H9 (cell line): Measurements from ENCODE around the gene OR6Q1. TPM values are rescaled to one million over a fixed set of nuclear protein-coding genes. Genes with fewer than 3 reads are reported as not detected.

Experiments used
- DNase-seq: peaks from one replicate; pipeline ENCODE4 v3.0.0-alpha.2; 2017
- H2AFZ ChIP-seq: one replicate; pipeline ENCODE4 v1.6.1; 2013; ENCODE audit warnings: mild to moderate bottlenecking, low read length, control low read depth, moderate library complexity
- H2AK5ac ChIP-seq: 2 replicates; pipeline ENCODE4 v1.6.1; 2013; ENCODE audit warnings: low read length, control low read depth, mixed read lengths; ENCODE audit not compliant: insufficient read length
- H2BK120ac ChIP-seq: one replicate; pipeline ENCODE4 v1.6.1; 2013; ENCODE audit warnings: low read depth, mild to moderate bottlenecking, low read length, control low read depth, inconsistent platforms; ENCODE audit not compliant: poor library complexity, severe bottlenecking
- H2BK12ac ChIP-seq: 2 replicates; pipeline ENCODE4 v1.6.1; 2013; ENCODE audit warnings: low read length, control low read depth, mixed read lengths, low read depth; ENCODE audit not compliant: insufficient read length
- H2BK15ac ChIP-seq: 2 replicates; pipeline ENCODE4 v1.6.1; 2013; ENCODE audit warnings: low read depth, low read length, control low read depth
- H2BK20ac ChIP-seq: one replicate; pipeline ENCODE4 v1.6.1; 2013; ENCODE audit warnings: low read depth, mild to moderate bottlenecking, low read length, control low read depth, inconsistent platforms; ENCODE audit not compliant: poor library complexity, severe bottlenecking
- H2BK5ac ChIP-seq: 2 replicates; pipeline ENCODE4 v1.6.1; 2013; ENCODE audit warnings: low read length, control low read depth, mixed read lengths; ENCODE audit not compliant: insufficient read length
- H3K14ac ChIP-seq: 2 replicates; pipeline ENCODE4 v1.6.1; 2013; ENCODE audit warnings: low read length, control low read depth; ENCODE audit not compliant: insufficient read depth
- H3K18ac ChIP-seq: 2 replicates; pipeline ENCODE4 v1.6.1; 2013; ENCODE audit warnings: low read depth, mild to moderate bottlenecking, mixed read lengths, low read length, control low read depth; ENCODE audit not compliant: insufficient read length
- H3K23ac ChIP-seq: 2 replicates; pipeline ENCODE4 v1.6.1; 2013; ENCODE audit warnings: low read length, control low read depth, mixed read lengths, low read depth; ENCODE audit not compliant: insufficient read length
- H3K23me2 ChIP-seq: 2 replicates; pipeline ENCODE4 v1.6.1; 2013; ENCODE audit warnings: low read depth, mild to moderate bottlenecking, mixed read lengths, low read length, control low read depth; ENCODE audit not compliant: insufficient read length, poor library complexity, severe bottlenecking
- H3K27ac ChIP-seq: 2 replicates; pipeline ENCODE4 v1.5.1; 2013; ENCODE audit warnings: low read length, control low read depth, mixed read lengths, low read depth; ENCODE audit not compliant: insufficient read length
- H3K27me3 ChIP-seq: 2 replicates; pipeline ENCODE4 v1.6.1; 2013; ENCODE audit warnings: low read length, control low read depth, inconsistent platforms; ENCODE audit not compliant: insufficient read depth
- H3K4ac ChIP-seq: 2 replicates; pipeline ENCODE4 v1.6.1; 2013; ENCODE audit warnings: low read depth, mild to moderate bottlenecking, control low read depth, inconsistent platforms, low read length, moderate library complexity
- H3K4me1 ChIP-seq: 2 replicates; pipeline ENCODE4 v1.6.1; 2013; ENCODE audit warnings: low read length, control low read depth, inconsistent platforms; ENCODE audit not compliant: insufficient read depth
- H3K4me2 ChIP-seq: 2 replicates; pipeline ENCODE4 v1.6.1; 2013; ENCODE audit warnings: low read length, control low read depth, mixed read lengths; ENCODE audit not compliant: insufficient read length, insufficient read depth
- H3K56ac ChIP-seq: 2 replicates; pipeline ENCODE4 v1.6.1; 2013; ENCODE audit warnings: low read depth, mild to moderate bottlenecking, mixed read lengths, low read length, control low read depth; ENCODE audit not compliant: insufficient read length
- H3K79me1 ChIP-seq: 2 replicates; pipeline ENCODE4 v1.6.1; 2013; ENCODE audit warnings: low read depth, mild to moderate bottlenecking, moderate library complexity, low read length, control low read depth, inconsistent platforms; ENCODE audit not compliant: insufficient read depth, poor library complexity, severe bottlenecking
- H3K79me2 ChIP-seq: 2 replicates; pipeline ENCODE4 v1.6.1; 2013; ENCODE audit warnings: low read length, control low read depth, inconsistent platforms; ENCODE audit not compliant: insufficient read depth
- H3K9ac ChIP-seq: 2 replicates; pipeline ENCODE4 v1.6.1; 2013; ENCODE audit warnings: low read length, control low read depth, mixed read lengths; ENCODE audit not compliant: insufficient read length; ENCODE audit errors: extremely low read depth
- H3K9me3 ChIP-seq: one replicate; pipeline ENCODE4 v1.6.1; 2013; ENCODE audit warnings: low read depth, low read length, inconsistent platforms; ENCODE audit not compliant: control insufficient read depth
- H3T11ph ChIP-seq: one replicate; pipeline ENCODE4 v1.6.1; 2013; ENCODE audit warnings: mild to moderate bottlenecking, low read length, control low read depth, inconsistent platforms
- H4K20me1 ChIP-seq: one replicate; pipeline ENCODE4 v1.6.1; 2013; ENCODE audit not compliant: control insufficient read depth, insufficient read length, insufficient read depth
- H4K5ac ChIP-seq: 2 replicates; pipeline ENCODE4 v1.6.1; 2013; ENCODE audit warnings: low read depth, mild to moderate bottlenecking, mixed read lengths, low read length, control low read depth; ENCODE audit not compliant: insufficient read length
- H4K8ac ChIP-seq: replicated peaks from 2 replicates; pipeline ENCODE4 v1.6.1; 2013; ENCODE audit warnings: low read length, control low read depth, mixed read lengths, low read depth; ENCODE audit not compliant: insufficient read length
- H4K91ac ChIP-seq: 2 replicates; pipeline ENCODE4 v1.6.1; 2013; ENCODE audit warnings: low read depth, mild to moderate bottlenecking, moderate library complexity, mixed read lengths, low read length, control low read depth; ENCODE audit not compliant: insufficient read length
- H3K27ac Mint-ChIP-seq, 3 experiments: 2 replicates in 2 of 3; 3 replicates in 1 of 3; pipeline ENCODE4 v1.8.0; 2020 to 2021; ENCODE audit warnings: mixed read lengths in 3 of 3, mild to moderate bottlenecking in 1 of 3, moderate library complexity in 1 of 3
- H3K27me3 Mint-ChIP-seq: 2 replicates; pipeline ENCODE4 v1.8.0; 2021; ENCODE audit warnings: low read depth, mild to moderate bottlenecking, moderate library complexity, mixed read lengths
- H3K36me3 Mint-ChIP-seq, 3 experiments: 2 replicates in 2 of 3; 3 replicates in 1 of 3; pipeline ENCODE4 v1.8.0; 2020 to 2021; ENCODE audit warnings: low read depth in 3 of 3, mixed read lengths in 3 of 3; ENCODE audit not compliant: insufficient read depth in 1 of 3
- H3K4me1 Mint-ChIP-seq, 2 experiments: 2 replicates each; pipeline ENCODE4 v1.8.0; 2020; ENCODE audit warnings: mixed read lengths in 2 of 2
- H3K4me3 Mint-ChIP-seq, 2 experiments: 2 replicates in 1 of 2; 3 replicates in 1 of 2; pipeline ENCODE4 v1.8.0; 2020 to 2021; ENCODE audit warnings: mild to moderate bottlenecking in 2 of 2, mixed read lengths in 2 of 2, moderate library complexity in 1 of 2
- H3K9me3 Mint-ChIP-seq, 2 experiments: 2 replicates in 1 of 2; 3 replicates in 1 of 2; pipeline ENCODE4 v1.8.0; 2020; ENCODE audit warnings: mild to moderate bottlenecking in 2 of 2, mixed read lengths in 2 of 2, moderate library complexity in 1 of 2
- WGBS: extraction: QIAGEN DNeasy Blood & Tissue Kit; methylation state at CpG from one replicate; pipeline ENCODE4 v1.1.7; 2013; ENCODE audit warnings: missing lambda C conversion rate, low lambda C conversion rate, mixed read lengths; ENCODE audit not compliant: insufficient read length; ENCODE audit errors: extremely low coverage; 5-methylcytosine and 5-hydroxymethylcytosine counted together
- total RNA-seq: library from RNA; stranded (reverse); gene quantifications from 2 replicates; pipeline ENCODE4 v1.2.1, GENCODE V29; 2021
- TF ChIP-seq, protein P1 (sequence below): fragments of 200-600 bp; sonication (generic); conservative IDR thresholded peaks from 3 replicates; pipeline ENCODE4 v1.8.0; 2021; ENCODE audit warnings: antibody characterized with exemption, mild to moderate bottlenecking

Gene OR6Q1
- total RNA-seq, 1 experiment from 2014 or later = not detected

DNA sequence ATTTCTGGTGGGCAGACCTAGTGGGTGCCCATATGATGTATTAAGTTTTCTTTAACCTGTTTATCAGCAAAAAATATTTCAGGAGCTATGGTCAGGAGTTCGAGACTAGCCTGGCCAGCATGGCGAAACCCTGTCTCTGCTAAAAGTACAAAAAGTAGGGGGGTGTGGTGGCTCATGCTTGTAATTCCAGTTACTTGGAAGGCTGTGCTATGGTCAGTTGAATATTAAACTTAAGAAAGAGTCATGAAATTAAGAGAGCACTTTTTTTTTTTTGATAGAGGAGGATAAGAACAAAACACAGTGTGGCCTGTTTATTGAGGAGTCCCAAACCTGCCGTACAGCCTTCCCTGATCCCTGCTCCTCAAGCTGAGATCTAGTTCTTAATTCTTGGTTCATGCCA, 29.8 kb downstream of the OR6Q1 start:
- no peak overlapping the region for H3K9ac ChIP-seq

More for the DNA sequence above, 29.8 kb downstream of the OR6Q1 start:
- no peak overlapping the region for H2BK5ac ChIP-seq
- no peak overlapping the region for H3K4ac ChIP-seq
- no peak overlapping the region for H3K4me2 ChIP-seq
- H3K18ac ChIP-seq = no peak overlapping the region
- H3K79me1 ChIP-seq = no peaks in the 10 kb centered on the region
- no peak overlapping the region for H2BK12ac ChIP-seq
- DNase-seq = no peak
- no peak overlapping the region for H2BK120ac ChIP-seq
- H3T11ph ChIP-seq = no peak overlapping the region
- H2BK20ac ChIP-seq = no peak overlapping the region
- H2AK5ac ChIP-seq = no peak overlapping the region
- no peak overlapping the region for H3K14ac ChIP-seq
- peaks cover 52 to 54% of the 10 kb centered on the region in 2 experiments for H3K4me1 Mint-ChIP-seq
- no peak overlapping the region for H3K27ac ChIP-seq
- no peak overlapping the region for H2BK15ac ChIP-seq
- H4K8ac ChIP-seq = no peak overlapping the region
- peaks cover 21% of the 10 kb centered on the region for H3K4me1 ChIP-seq
- H3K27me3 Mint-ChIP-seq = no peaks in the 10 kb centered on the region
- no peaks in the 10 kb centered on the region for H4K20me1 ChIP-seq
- no CpG with 5 or more reads among the region's 3 CpGs for WGBS
- H3K27ac Mint-ChIP-seq = peak overlapping the region in 1 of 3 experiments; percentile 2; a peak in 1 of 7 replicates
- H3K23ac ChIP-seq = no peak overlapping the region
- H3K4me3 Mint-ChIP-seq = no peak overlapping the region
- H2AFZ ChIP-seq = peak overlapping the region; percentile 74
- no peaks in the 10 kb centered on the region for H3K79me2 ChIP-seq
- H3K23me2 ChIP-seq = no peaks in the 10 kb centered on the region
- H3K56ac ChIP-seq = no peak overlapping the region
- no peaks in the 10 kb centered on the region for H3K27me3 ChIP-seq
- no peak overlapping the region for H4K5ac ChIP-seq
- TF ChIP-seq, protein P1, sequence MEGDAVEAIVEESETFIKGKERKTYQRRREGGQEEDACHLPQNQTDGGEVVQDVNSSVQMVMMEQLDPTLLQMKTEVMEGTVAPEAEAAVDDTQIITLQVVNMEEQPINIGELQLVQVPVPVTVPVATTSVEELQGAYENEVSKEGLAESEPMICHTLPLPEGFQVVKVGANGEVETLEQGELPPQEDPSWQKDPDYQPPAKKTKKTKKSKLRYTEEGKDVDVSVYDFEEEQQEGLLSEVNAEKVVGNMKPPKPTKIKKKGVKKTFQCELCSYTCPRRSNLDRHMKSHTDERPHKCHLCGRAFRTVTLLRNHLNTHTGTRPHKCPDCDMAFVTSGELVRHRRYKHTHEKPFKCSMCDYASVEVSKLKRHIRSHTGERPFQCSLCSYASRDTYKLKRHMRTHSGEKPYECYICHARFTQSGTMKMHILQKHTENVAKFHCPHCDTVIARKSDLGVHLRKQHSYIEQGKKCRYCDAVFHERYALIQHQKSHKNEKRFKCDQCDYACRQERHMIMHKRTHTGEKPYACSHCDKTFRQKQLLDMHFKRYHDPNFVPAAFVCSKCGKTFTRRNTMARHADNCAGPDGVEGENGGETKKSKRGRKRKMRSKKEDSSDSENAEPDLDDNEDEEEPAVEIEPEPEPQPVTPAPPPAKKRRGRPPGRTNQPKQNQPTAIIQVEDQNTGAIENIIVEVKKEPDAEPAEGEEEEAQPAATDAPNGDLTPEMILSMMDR = no peak
- no peaks in the 10 kb centered on the region for H3K36me3 Mint-ChIP-seq
- no peak overlapping the region for H4K91ac ChIP-seq
- no peaks in the 10 kb centered on the region for H3K9me3 ChIP-seq
- H3K9me3 Mint-ChIP-seq = no peaks in the 10 kb centered on the region
